Measurements from ENCODE around the gene RBM23.
"Not testable (repeated sequence)": the region's sequence is repeated elsewhere in the genome, so short reads cannot be mapped to it uniquely, and the experiment has no call there.

The RBM23 gene

DNA sequence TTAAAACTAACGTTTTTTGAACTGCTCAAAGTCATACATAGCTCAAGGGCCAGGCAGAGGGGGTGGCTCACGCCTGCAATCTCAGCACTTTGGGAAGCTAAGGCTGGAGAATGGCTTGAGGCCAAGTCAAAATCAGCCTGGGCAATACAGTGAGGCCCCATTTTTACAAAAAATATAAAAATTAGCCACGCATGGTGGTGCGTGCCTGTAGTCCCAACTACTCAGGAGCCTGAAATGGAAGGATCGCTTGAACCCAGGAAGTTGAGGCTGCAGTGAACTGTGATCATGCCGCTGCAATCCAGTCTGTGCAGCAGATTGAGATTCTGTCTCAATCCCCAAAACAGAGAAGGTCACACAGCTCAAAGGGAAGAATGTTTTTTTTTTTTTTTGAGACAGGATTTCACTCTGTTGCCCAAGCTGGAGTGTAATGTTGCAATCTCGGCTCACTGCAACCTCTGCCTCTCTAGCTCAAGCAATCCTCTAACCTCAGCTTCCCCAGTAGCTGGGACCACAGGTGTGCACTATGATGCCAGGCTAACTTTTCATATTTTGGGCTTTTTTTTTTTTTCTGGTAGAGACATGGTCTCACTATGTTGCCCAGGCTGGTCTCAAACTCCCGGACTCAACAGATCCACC is 2.9 kb downstream of the RBM23 start:
- DNase-seq, result no peak

GRCh38 chr14:22914836-22915235 is 4.1 kb downstream of the RBM23 start:
- DNase-seq, result not testable (repeated sequence)

GRCh38 chr14:22910916-22911315 is 8.0 kb downstream of the RBM23 start:
- DNase-seq, result no peak

DNA sequence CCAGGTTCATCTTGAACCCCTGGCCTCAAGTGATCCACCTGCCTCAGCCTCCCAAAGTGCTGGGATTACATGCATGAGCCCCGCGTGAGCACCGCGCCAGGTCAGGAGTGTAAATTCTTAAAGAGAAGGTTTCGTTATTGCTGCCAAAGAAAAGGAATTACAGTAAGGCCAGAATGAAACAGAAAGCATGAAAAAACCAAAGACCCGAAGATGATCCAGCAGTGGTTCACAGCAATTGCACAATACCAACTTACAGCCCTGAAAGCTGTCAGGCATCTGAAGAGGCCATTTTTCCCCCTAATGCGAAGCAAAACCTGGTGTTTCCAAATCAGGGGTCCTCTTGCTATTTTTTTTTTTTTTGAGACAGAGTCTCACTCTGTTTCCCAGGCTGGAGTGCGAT is 10.3 kb downstream of the RBM23 start:
- no peak for DNase-seq

GRCh38 chr14:22907429-22907828 is 11.5 kb downstream of the RBM23 start:
- DNase-seq, result no peak

- no peak for DNase-seq
These were observed 12.9 kb downstream of the RBM23 start for GRCh38 chr14:22906073-22906472.

GRCh38 chr14:22905627-22906026 is 13.3 kb downstream of the RBM23 start:
- DNase-seq, result no peak

GRCh38 chr14:22903742-22904087 is 15.2 kb downstream of the RBM23 start:
- no peak for DNase-seq

DNA sequence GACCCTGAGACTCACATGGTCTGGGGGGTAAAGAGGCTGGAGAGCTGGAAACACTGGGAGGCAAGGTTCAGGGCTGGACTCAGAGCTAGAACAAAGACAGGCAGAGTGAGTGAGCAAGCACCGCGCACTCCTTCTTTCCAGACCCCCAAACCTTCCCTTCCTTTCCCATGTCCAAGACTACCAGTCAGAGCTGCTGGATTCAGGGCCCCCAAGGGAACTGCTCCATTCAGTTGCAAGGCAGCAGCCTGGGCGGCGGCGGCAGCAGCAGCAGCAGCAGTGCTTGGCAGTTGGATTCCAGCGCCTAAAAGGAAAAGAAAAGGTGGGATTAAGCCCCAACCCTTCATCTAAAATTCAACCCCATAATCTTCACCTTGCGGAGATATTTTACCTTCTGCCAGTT is 17.1 kb downstream of the RBM23 start:
- DNase-seq, result no peak

DNA sequence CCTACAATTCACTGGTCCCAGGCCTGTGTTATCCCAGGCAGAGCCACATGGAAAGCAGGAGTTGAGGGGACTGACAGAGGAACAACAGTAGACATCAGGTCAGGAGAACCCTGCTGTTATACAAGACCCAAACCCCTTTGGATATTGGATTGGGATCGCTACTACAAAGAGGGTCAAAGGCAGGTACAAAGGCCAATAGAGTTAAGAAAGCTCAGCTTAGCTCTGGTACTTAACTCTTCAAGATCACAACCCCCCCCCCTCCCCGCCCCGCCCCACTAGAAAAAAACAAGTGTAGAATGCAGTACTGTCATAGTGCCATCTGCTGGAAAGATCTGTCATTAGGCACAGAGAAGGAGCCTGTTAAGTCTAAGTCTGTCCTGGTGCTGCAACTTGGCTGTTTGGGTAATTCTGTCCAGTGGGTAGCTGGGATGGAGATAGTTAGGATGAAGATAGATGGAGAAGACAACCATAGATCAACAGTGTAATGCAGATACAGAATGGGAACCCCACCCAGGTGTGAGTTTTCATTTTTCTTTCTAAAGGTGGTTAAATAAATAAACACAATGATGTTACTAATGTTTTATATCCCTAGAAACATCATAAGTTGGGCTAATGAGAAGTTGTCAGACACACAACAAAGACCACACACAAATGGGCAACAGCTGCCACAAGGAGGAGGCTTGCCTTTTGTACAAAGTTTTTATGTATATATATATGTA is 18.7 kb downstream of the RBM23 start:
- DNase-seq, result peak; percentile 89

DNA sequence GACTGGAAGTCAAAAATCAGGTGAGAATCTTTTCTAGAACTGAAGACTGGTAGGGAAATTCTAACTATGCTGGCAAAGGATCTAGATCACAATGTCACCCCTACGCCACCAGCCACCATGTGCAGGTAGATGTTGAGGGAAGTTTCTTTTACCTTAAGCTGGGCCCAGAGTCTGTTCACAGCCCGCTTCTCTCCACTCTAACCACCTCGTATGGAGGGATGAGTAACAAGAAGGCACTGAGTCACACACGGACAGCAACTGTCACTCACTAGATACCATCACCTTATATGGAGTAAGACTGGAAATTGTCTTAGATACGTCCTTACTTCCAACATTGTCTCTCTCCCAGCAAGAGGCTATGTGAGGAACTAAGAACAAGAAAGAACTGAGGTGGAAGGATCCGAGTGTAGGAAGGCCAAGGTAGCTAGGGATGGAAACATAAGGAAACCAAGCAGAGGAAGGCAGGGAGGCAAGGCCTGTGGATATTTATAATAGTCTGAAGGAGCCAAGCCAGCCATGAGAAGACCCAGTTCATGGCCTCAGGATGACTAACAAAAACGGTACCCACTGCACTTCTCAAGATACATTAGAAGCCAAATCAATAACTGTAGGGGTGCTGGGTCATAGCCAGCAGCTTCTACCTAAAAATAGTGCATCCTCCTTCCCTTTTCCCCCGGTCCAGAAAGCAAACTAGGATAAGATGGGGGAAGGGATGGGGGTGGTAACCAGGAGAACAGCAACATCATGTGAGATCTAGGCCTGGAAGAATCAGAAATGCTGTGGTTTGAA is 20.5 kb downstream of the RBM23 start:
- no peak for DNase-seq

- DNase-seq, result no peak
These were observed 21.6 kb downstream of the RBM23 start for GRCh38 chr14:22897357-22897756.

DNA sequence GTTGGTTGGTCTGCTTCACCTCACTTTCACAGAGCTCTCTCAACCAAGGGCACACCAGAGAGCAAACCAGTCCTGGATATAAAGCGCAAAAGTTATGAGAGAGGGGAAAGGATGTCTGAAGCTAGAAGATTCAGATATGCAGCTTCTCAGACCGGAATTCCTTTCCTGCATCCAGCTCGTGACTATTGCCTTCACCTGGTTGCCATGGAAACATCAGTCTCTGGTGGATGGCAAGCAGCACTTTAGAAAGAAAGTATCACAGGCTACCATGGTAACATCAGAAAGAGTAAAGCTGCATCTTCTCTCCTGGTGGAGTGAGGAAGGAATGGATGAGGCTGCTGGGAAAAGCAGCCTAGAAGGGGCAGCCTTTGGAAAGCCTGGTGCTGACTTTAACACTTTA is 22.2 kb downstream of the RBM23 start:
- DNase-seq, result no peak

DNA sequence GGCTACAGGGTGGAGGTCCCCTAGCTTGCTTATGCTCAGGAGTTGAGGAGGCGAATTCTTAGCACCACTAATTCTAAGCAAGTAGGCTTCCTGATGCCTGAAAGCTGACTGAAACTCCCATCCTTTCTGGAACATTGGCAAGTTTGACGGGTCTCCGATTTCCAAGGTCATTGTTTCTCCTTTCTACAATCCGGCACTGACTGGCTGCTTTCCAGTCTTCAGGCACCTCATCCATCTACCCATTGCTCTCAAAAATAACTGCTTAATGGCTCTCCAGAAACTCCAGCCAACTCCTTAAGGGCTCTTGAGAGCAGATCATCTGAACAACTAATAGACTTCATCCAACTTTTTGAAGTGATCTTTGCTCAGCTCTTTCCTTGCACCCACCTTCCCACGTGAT is 22.6 kb downstream of the RBM23 start:
- no peak for DNase-seq

- DNase-seq, result no peak
These were observed 23.5 kb downstream of the RBM23 start for GRCh38 chr14:22895402-22895801.

- no peak for DNase-seq
These were observed 25.2 kb downstream of the RBM23 start for GRCh38 chr14:22893706-22894105.

DNA sequence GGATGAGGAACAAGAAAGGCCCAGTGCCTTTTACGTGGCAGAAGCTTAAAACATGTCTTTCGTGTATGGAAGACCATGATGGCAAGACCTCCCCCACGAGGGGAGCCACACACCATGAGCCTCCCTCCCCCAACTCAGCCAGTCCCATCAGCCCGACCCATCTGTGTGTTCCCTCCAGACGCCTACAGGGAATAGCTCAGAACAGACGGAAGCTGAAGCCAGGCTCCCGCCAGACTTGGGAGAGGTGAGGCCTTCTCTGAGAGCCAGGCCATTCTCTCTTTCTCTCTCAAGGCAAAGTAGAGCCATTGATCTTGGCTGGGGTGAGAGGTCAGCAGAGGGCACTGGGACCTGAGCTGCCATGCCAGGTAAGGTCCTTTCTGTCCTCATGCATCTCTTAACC is 26.5 kb downstream of the RBM23 start:
- DNase-seq, result peak; percentile 78

- peak; percentile 92 for DNase-seq
These were observed 28.5 kb downstream of the RBM23 start for GRCh38 chr14:22890416-22890815.

DNA sequence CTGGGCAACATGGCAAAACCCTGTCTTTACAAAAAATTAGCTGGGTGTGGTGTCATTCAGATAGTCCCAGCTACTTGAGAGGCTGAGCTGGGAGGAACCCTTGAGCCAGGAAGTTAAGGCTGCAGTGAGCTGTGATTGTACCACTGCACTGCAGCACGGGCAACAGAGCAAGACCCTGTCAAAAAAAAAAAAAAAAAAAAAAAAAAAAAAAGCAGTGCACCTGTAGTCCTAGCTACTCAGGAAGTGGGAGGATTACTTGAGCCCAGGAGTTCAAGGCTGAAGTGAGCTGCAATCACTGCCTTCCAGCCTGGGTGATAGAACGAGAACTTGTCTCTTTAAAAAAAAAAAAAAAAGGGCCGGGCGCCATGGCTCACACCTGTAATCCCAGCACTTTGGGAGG is 30.3 kb downstream of the RBM23 start:
- DNase-seq, result peak; percentile 71

DNA sequence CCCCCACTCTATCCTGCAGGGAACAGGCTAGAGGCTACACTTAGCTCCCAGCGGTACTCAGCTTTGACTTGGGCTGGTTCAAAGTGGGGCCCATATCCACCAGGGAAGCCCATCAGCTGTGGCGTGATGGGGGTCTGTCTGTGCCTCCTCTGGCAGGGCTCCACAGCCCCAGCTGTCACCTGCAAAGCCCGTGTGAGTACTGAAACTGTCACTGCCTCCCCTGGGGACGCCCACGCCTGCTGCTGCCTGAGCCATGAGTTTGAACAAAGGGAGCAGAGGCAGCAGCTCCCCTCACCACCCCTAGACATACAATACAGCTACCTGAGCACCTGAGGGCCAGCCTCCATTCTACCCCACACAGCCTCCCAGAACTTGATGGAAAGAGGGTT is 31.0 kb downstream of the RBM23 start:
- peak; percentile 100 for DNase-seq

GRCh38 chr14:22887260-22887989 is 31.5 kb downstream of the RBM23 start:
- peak; percentile 99 for DNase-seq

DNA sequence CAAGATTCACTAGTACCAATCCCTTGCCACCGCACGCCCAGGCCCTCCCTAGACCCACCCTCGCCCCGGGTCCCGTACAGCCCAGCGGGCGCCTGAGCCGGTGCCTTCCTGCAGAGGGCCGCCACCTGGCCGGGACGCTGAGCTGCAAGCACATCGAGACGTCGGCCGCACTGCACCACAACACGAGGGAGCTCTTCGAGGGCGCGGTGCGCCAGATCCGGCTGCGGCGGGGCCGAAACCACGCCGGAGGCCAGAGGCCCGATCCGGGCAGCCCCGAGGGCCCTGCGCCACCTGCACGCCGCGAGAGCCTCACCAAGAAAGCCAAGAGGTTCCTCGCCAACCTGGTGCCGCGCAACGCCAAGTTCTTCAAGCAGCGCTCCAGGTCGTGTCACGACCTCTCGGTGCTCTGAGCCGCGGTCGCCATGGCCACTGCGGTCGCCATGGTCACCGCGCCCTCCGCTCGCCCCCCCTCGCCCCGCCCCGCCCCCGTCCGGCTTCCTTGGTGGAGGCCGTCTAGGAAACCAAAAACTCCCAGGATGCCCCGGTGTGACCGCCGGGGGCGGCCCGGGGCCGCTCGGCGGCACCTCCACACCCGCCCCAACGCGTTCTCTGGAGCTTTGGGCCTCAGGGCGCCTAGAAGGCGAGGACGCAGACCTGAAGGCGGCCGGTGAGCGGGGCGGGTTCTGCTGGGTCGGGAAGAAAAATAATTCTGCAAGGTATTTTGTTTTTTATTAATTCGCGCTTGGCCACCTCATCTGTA is 32.3 kb downstream of the RBM23 start:
- peak; percentile 90 for DNase-seq

DNA sequence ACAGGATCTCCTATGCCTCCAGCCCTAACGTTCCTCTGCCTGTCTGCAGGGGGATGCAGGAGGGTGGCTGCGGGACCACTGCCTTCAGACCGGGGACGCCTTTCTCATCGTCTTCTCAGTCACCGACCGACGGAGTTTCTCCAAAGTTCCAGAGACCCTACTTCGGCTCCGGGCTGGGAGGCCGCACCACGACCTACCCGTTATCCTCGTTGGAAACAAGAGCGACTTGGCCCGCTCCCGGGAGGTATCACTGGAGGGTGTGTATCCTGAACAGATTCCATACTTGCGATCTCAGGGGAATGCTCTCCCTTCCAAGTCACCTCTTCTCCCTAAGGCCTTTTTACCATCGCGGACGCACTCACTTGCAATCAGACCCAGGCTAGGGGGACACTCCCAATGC is 33.0 kb downstream of the RBM23 start:
- DNase-seq, result peak; percentile 75
